Brain microvascular endothelial cell (primary cell): ENCODE results near the gene KATNB1.

Experiments used
- DNase-seq: peaks from one replicate; pipeline ENCODE4 v3.0.0-alpha.2; 2020
- H3K27ac ChIP-seq: fragments of 250-450 bp; sonication (Bioruptor Pico); 2 replicates; pipeline ENCODE4 v1.5.1; 2020; ENCODE audit warnings: mild to moderate bottlenecking, moderate library complexity
- H3K27me3 ChIP-seq: fragments of 250-450 bp; sonication (Bioruptor Pico); replicated peaks from 2 replicates; pipeline ENCODE4 v1.5.1; 2020; ENCODE audit warnings: mild to moderate bottlenecking
- H3K36me3 ChIP-seq: fragments of 250-450 bp; sonication (Bioruptor Pico); replicated peaks from 2 replicates; pipeline ENCODE4 v1.5.1; 2020; ENCODE audit warnings: mild to moderate bottlenecking
- H3K4me3 ChIP-seq: 2 replicates; pipeline ENCODE4 v1.5.1; 2011; ENCODE audit warnings: low read depth, mild to moderate bottlenecking, control low read depth, low read length, moderate library complexity
- CTCF ChIP-seq: IDR thresholded peaks from 2 replicates; pipeline ENCODE4 v1.5.1; 2011; ENCODE audit warnings: low read depth, mild to moderate bottlenecking, moderate library complexity, low read length, control low read depth, inconsistent platforms; ENCODE audit errors: missing control alignments
- in situ Hi-C: cut with HindIII; loops from 2 replicates; pipeline ENCODE4 v1.10.0; 2017; ENCODE audit warnings: low sequenced_read_pairs, low pct_ligation_motif_present

The KATNB1 gene

DNA sequence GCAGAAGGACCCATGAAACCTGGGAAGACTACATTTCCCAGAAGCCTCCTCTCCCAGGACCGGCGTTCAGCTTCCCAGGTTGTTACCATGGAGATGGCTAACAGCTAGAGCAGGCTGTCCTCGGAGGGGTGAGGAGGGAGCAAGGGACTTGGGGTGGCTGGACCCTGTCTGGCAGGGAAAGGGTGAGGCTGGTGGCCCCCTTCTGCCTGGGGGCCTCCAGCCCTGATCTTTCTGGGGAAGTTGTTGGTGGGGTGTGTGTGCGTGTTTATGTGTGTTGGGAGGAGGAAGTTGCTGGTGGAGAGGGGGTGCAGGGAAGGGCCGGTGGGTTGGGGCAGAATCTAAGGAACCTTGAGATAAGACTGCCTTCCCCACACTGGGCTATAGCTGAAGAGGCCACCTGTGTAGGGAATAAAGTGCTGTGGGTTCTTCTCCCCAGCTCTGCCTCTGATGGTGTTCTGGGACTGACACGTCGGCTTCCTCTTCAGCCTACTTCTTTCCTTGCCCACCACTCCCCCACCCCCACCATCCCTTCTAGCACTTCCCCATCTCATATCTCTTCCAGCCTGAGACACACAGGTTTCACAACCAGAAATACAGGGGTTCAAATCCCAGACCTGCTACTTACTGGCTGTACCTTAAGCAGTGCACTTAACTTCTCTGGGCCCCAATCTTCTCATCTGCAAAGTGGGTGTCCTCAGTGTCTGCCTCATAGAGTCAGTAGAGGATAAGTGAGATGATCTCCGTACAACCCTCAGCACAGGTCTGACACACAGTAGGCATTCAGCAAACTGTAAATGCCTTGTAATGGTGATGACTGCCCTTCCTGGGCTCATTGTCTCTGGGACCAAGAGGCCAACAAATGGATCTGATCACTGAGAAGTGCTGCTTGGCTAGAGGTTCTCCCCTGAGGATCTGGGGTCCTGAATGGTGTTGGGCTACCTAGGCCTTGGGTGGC, 40.6 kb upstream of the KATNB1 start, which contains the start of gene DRC7:
Gene DRC7, plus strand, starts transcription at position 82 of the 955 bp plus-strand sequence. CDS start 3,144 bp downstream, outside the sequence.
- no peaks in the 10 kb centered on the region for H3K27me3 ChIP-seq
- H3K36me3 ChIP-seq, result no peaks in the 10 kb centered on the region
- H3K4me3 ChIP-seq, result peak within 1 kb of the TSS; percentile 39
- DNase-seq, result peak; percentile 34
- in situ Hi-C loops, result no loop called here
- no peak for TF ChIP-seq CTCF
- no peak within 1 kb of the TSS for H3K27ac ChIP-seq

DNA sequence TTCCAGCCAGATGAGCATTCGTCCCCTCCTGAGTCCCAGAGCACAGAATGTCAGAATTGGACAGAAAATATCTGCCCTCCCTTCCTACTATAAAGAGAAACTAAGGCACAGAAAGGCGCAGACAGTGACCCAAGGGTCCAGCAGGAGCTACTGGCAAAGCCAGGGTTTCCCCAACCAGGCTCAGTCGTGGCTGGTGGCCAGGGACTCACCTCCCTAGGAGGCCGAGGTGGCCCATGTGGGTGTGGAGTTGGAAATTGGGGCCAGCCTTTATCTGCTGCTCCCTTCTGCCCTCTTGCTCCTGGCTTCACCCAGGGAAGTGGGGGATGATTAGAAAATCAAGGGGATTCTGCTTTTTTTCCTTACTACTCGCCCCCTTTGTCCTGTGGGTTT, 39.9 kb upstream of the KATNB1 start:
- no peak overlapping the region for H3K27ac ChIP-seq
- DNase-seq, result no peak
- no peak for TF ChIP-seq CTCF
- H3K4me3 ChIP-seq, result no peak overlapping the region
- in situ Hi-C loops, result no loop called here
- no peaks in the 10 kb centered on the region for H3K27me3 ChIP-seq
- no peaks in the 10 kb centered on the region for H3K36me3 ChIP-seq

GRCh38 chr16:57696240-57696639, 39.3 kb upstream of the KATNB1 start:
- in situ Hi-C loops, result no loop called here
- no peaks in the 10 kb centered on the region for H3K36me3 ChIP-seq
- TF ChIP-seq CTCF, result no peak
- no peaks in the 10 kb centered on the region for H3K27me3 ChIP-seq
- no peak overlapping the region for H3K4me3 ChIP-seq
- no peak for DNase-seq
- no peak overlapping the region for H3K27ac ChIP-seq

GRCh38 chr16:57697896-57698537, 37.6 kb upstream of the KATNB1 start:
- DNase-seq, result no peak
- Histone ChIP-seq H3K27me3 (no peaks in the 10 kb centered on the region), H3K27ac (no peak overlapping the region), H3K36me3 (no peaks in the 10 kb centered on the region), H3K4me3 (no peak overlapping the region)
- TF ChIP-seq CTCF, result no peak
- in situ Hi-C loops, result no loop called here

DNA sequence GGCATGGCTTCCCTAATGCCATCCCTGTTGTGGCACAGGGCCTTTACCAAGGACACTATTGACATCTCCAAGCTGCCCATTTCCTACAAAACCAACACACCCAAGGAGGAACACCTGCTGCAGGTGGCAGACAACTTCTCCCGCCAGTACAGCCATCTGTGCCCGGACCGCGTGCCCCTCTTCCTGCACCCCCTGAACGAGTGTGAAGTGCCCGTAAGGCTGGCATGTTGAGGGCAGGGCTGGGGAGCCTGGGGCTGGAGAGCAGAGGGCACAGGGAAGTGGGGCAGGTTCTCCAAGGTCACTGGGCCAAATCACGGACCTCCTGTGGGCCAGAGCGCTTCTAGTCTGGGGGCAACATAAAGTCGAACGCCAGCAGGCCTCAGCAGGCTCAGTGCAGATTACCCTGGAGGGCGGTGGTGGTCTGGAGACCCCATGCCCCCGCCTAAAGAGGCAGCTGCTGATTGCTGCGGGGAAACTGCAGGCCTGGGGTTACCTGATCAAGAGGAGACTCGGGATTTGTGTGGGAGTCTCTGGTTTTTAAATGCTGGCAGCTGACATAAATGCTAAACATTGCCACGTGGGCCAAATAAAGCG, 36.7 kb upstream of the KATNB1 start:
- Histone ChIP-seq H3K27ac (no peak overlapping the region), H3K27me3 (no peaks in the 10 kb centered on the region), H3K4me3 (no peak overlapping the region), H3K36me3 (no peaks in the 10 kb centered on the region)
- DNase-seq, result no peak
- in situ Hi-C loops, result no loop called here
- no peak for TF ChIP-seq CTCF
